ENCODE data around the gene C1orf159. TPM values are rescaled to one million over a fixed set of nuclear protein-coding genes. Genes with fewer than 3 reads are reported as not detected.
"Not testable (repeated sequence)": the region's sequence is repeated elsewhere in the genome, so short reads cannot be mapped to it uniquely, and the experiment has no call there.

The C1orf159 gene
- 10 to 100 TPM in 1 of 12 donors, 1 to 10 TPM in 10, not detected in 1; 3.5 to 11.4 (median 5.6) TPM for polyA plus RNA-seq (ENCODE audit: insufficient read length in 12 of 12)
- long read RNA-seq, donor 1, partial matches to known transcripts, result 0 of 1 reads
- long read RNA-seq, donor 1, other reads (novel, unspliced or antisense), result 0 of 1 reads
- long read RNA-seq, donor 2, partial matches to known transcripts, result 0 of 1 reads
- long read RNA-seq, donor 2, other reads (novel, unspliced or antisense), result 0 of 1 reads
- long read RNA-seq, donor 3, result 0 reads
- long read RNA-seq, donor 4, result 0 reads
- long read RNA-seq, donor 5, partial matches to known transcripts, result 0 of 1 reads
- long read RNA-seq, donor 5, other reads (novel, unspliced or antisense), result 0 of 1 reads
- long read RNA-seq, donor 6, result 0 reads
- long read RNA-seq, donor 7, result 0 reads
- long read RNA-seq, donor 8, result 0 reads
- long read RNA-seq, donor 9, partial matches to known transcripts, result 0 of 1 reads
- long read RNA-seq, donor 9, other reads (novel, unspliced or antisense), result 0 of 1 reads
- long read RNA-seq, donor 10, partial matches to known transcripts, result 0 of 1 reads
- long read RNA-seq, donor 10, other reads (novel, unspliced or antisense), result 0 of 1 reads
- long read RNA-seq, donor 11, result 0 reads

- DNase-seq, result peak; percentile 98
Observed at GRCh38 chr1:1115786-1116700, at the start of gene C1orf159. Gene C1orf159 (minus strand): TSS chr1:1116089. CDS start chr1:1091543, 24,546 bp downstream.

DNA sequence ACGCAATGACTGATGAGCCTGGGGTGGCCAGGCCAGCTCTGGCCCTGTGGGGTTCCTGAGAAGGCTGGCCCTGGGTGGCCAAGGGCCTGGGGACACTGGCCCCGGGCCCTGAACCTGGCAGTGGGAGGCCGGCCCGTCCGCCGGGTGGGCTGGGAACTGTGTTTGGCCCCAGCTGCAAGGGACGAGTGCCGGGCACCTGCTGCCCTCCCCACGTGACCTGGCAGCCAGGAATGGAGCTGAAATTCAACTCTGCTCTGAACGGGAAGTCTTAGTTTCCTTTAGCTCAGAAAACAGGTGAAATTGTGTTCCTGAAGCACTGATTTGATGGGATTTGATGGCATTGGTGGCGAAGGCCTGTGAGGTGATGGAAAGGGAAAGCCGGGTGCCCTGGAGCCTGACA, 49.6 kb upstream of the C1orf159 start:
- DNase-seq, result no peak

GRCh38 chr1:1164701-1165451, 49.0 kb upstream of the C1orf159 start:
- DNase-seq, result no peak

DNA sequence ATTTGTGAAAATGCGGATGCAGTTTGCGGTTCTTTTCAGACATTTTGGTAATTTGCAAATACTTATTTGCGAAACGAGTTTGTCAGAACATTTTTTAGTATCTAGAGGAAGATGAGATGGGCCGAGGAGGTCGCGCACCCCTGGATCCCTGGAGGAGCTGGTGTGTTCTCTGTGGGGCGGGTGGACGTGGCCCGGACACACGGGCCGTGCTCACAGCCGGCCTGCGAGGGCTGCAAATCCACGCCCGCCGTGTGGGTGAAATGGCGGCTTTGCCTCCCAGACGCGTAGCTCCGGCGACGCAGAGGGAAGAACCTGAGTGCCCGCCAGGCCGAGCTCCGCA, 48.4 kb upstream of the C1orf159 start:
- DNase-seq, result no peak

DNA sequence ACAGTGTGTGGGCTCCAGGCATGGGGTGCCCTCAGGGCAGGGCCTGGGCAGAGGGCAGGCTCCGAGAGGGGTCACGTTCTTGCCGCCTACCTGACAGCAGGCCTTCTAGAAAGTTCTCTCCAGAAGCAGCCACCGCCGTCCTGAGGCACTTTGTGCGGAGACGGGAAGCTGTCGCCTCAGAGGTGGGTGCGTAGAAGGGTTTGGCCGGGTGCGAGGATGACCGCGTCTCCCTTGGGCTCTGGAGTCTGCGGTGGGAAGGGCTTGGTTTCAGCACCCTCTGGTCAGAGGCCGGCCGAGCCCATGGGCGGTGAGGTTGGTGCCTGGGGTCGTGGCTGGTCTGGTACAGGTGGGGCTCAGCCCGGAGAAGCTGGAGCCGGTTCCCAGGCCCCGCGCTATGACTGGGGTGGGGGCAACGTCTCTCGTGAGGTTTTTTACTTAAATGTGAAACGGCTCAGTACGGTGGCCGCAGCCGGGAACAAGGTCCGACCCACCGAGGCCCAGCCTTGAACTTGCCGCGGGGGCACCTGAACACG, 47.7 kb upstream of the C1orf159 start:
- DNase-seq, result no peak

DNA sequence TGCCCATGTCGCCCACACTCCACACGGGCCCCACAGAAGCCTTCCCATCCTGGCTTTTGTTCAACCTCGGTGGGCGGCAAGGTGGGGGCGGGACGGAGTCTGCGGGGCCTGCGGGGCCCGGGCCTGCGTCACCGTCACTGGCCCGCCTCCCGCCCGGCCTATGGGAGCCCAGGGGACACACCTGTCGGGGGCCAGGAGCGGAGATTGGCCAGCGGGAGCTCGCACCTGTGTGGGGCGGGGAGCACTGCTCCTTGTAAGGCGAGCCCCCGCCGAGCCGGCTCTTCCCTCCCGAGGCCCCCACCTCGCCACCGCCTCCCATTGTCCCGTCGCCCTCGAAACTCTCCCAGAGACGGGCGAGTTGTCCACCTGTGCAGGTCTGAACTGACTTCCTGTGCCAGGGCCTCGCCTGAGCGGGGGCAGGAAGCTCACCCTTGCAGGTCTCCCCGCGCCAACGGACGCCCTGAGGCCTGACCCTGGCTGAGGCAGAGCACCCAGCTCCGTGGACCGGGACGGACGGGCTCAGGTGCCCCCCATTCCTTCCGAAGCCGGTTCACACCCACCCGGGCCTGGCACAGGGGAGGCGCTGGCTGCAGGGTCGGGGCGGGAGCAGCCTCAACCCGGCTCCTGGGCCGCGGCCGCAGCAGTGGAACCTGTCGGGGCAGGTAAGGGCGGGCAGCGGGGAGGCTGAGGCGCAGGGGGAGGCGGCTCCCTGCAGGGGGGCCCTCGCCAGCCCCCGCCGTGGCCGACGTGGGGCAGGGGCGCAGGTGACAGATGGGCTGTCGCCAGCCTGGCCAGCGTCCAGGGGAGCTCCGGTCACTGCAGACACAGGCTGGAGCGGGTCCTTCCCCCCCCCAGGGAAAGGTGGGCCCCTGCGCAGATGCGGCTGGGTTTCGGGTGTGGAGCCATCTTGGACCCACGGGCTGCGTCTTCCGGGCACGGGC, 47.0 kb upstream of the C1orf159 start:
- no peak for DNase-seq

DNA sequence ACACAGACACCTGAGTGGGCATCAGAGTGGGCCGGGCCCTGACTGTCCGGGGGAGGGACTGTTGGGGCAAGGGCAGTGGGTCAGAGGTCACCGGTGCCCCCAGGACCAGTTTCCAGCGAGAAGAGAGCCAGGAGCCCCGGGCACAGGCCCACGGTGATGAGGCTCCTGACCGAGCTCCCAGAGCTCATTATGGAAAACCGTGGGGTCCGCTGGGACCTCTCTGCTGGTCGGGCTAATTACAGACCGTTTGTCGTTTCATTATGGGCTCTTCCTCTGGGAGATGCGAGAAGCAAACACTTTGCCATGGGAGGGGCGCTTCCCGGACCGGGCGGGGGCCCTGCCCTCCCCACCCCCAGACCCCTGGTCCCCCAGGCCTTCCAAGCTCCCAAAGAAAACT, 45.8 kb upstream of the C1orf159 start:
- no peak for DNase-seq

- DNase-seq, result no peak
Observed at GRCh38 chr1:1161078-1161682, 45.3 kb upstream of the C1orf159 start.

DNA sequence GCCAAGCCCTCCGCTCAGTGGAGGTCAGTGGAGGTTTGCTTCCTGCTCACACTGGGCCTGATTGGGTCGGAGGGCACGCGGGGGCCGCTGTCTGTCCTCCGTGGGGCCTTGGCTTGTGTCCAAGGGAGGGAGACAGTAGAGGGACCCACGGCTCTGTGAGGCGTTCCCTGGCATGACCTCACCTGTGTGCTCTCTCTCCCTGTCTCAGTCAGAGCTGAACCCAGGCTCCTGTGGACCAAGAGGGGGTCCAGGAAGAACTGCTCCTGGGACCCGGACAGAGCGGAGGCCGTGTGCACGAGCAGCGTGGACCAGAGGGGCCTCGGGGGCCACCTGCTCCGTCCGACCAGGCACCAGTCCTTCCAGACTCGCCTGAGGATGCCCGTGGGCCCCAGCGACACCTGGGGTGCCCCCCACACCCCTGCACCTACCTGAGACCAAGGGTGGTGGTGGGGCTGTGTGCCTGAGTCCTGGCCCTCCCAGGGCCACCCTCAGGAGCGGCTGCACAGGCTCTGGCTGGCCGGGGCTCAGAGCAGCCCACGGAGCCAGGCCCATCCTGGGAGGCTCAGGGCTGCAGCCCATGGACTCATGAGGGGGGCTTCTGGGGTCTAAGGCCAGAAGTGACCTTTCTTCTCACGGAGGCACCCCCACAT, 44.5 kb upstream of the C1orf159 start:
- no peak for DNase-seq

- DNase-seq, result peak; percentile 42
Observed at GRCh38 chr1:1157914-1158710, 42.2 kb upstream of the C1orf159 start.

- DNase-seq, result peak; percentile 72
Observed at GRCh38 chr1:1157426-1157913, 41.6 kb upstream of the C1orf159 start.

GRCh38 chr1:1157033-1157365, 41.1 kb upstream of the C1orf159 start:
- DNase-seq, result no peak

DNA sequence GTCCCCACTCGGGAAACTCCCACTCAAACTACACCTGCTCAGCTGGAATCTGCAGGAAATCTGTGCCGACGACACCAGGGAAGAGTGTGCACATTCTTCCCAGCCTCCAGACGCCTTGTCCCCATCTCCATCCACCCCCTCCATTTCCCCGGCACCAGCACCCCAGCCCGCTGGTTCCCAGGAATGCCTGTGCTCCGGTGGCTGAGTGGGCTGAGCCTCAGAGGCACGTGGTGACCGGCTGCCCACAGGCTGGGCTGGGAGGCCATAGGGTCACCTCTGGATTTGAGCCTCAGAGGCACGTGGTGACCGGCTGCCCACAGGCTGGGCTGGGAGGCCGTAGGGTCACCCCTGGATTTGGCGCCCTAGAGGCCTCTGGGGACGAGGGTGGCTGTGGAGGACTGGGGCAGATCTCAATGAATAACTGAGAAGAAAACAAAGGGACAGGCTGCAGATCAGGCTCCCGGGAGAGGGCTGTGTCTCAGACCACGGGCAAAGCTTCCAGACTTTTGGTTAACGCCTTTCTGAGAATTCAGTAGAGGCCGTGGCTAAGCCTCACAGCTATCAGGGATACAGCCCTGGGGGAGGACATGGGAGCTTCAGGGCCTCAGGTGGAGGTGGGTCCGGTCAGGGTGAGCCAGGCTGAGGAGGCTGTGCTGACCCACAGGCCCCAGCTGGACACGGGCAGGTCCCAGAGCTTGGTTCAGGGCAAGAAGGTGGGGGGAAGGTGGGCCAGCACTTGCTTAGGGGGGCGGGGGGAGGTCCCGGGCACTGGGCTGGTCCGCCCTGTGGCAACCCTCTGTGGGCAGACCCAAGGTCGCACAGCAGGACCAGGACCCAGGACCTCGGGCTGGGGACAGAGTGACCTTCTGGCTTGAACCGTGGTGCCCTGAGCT, 40.5 kb upstream of the C1orf159 start:
- DNase-seq, result no peak

DNA sequence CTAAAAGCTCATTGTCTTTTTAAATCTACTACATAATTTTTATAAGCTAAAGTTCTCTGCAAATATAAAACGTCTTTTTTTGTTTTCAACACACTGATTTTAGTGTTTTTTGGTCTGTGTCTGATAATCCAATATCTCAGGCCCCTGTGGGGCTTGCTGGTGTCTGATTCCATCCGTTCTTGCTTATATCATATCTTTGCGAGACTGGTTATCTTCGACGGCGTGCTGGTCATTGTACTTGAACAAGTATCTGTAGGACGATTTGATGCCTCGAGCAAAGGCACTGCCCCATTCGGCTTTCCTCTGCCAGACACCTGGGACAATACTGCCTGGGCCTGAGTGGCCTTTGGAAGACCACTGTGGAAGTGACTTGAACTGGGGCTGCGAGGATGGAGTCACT, 39.4 kb upstream of the C1orf159 start:
- DNase-seq, result no peak

- DNase-seq, result no peak
Observed at GRCh38 chr1:1153874-1154273, 38.0 kb upstream of the C1orf159 start.

- DNase-seq, result not testable (repeated sequence)
Observed at GRCh38 chr1:1153215-1153614, 37.3 kb upstream of the C1orf159 start.

- DNase-seq, result not testable (repeated sequence)
Observed at GRCh38 chr1:1152431-1152830, 36.5 kb upstream of the C1orf159 start.
